Stimulated activated CD8-positive, alpha-beta memory T cell treated with anti-CD3 and anti-CD28 coated beads, Interleukin-15, amount 100 ng/mL, for 48 hours (primary cell): ENCODE data around the gene GPR153.
A peak's percentile ranks its signal among the peaks of the same experiment; 100 is the strongest.
"Not testable (repeated sequence)": the region's sequence is repeated elsewhere in the genome, so short reads cannot be mapped to it uniquely, and the experiment has no call there.

Experiments used
- DNase-seq, 2 donors: peaks; one replicate each; pipeline ENCODE4 v3.0.0-alpha.2; 2020; ENCODE audit warnings: low read depth in 2 of 2

Gene GPR153

DNA sequence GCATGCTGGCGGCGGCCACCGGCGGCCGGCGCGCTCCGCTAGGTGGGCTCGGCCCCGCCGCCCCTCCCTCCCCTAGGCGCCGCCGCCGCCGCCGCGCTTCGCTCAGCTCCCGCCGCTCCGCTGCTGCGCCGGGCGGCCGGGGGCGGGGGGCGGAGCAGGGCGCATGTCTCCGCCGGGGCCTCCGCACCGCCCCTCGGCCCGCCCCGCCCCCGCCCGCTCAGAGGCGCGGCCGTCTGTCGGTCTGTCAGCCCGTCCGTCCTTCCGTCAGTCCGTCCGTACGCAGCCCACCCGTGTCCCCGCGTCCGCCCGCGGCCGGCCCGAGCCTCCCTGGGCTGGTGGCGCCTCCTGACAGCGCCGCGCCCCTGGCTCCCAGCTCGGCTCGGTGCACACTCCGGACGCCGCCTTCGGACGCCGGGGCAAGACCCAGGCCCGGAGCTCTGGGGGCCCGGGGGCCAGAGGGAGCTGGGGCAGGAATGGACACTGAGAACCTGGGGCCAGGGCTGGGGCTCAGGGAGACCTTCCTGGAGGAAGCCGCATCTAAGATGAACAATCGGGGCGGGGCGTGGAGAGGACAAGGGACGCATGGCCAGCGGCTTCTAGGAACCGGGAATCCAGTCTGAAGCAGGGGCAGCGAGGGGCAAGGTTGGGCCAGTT is at the start of gene GPR153:
TSS of gene GPR153 (minus strand) at position 138 of the 654 bp plus-strand sequence. CDS start 6,193 bp downstream, outside the sequence.
- peak; percentile 41 for DNase-seq

GRCh38 chr1:6310116-6310848 is 49.4 kb upstream of the GPR153 start:
- no peak for DNase-seq

DNA sequence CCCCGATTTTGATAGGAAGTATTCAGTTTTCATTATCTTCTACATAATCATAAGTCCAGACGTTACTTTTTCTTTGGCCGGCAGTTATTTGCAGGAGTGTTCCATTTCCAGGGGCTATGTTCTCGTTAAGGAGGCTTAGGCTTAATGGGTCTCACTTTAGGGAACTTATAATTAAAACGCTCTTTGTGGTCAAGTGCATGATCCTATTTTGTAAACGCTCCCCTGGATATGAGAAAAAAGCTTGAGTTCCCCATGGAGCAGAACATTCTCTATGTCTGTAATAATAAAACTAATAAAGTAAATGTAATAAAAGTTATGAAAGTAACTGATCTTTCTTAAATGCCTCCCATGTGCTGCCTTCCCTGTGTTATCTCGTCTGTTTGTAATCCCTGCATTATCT is 48.7 kb upstream of the GPR153 start:
- no peak for DNase-seq

GRCh38 chr1:6308449-6308848 is 47.6 kb upstream of the GPR153 start:
- no peak for DNase-seq

- DNase-seq: not testable (repeated sequence)
Observed at GRCh38 chr1:6307682-6308081, 46.8 kb upstream of the GPR153 start.

DNA sequence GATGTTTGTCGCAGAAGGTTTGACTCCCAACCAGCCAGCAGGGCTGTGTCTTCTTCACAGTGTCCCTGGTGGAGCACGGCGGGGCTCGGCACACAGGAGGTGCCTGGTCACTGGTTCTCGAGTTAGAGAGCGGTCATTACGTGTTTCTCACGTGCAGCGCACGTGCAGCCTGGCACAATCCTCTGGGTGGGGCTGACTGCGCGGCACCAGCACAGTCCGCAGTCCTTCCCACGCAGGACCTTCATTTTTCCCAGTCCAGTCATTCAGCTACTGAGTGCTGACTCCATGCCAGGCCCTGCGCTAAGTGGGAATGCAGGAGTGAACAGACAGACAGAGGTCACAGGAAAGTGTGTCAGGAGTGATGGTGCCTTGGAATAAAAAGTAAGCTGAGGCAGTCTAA is 46.2 kb upstream of the GPR153 start:
- no peak for DNase-seq

DNA sequence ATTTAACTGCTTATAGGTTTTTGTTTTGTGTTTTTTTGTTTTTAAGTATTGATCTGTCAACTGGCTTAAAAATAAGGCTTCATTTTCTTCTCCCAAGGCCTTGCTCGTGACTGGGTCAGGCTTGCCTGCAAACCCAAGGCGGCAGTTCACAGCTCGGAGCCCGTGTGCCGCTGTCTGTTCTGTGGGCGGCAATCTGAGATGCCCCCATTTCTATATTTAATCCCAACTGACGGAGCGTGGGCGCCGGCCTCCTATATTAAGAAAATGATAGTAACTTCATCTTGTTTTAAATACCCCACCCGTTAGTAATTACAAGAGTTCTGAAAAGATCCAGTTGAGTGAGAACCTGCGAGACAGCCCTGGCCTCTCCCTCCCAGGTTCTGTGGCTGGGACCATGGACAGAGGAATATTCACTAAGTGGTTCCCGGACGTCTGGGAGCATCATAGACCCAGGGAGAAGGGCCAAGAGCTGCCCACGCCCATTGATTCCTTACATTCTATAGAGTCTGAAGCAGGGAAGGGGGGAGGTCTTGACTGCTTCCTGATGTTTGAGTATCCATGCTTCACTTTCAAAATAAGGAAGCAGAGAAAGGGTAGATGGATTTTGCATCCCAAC is 42.6 kb upstream of the GPR153 start:
- no peak for DNase-seq

- DNase-seq: no peak
Observed at GRCh38 chr1:6302568-6302967, 41.7 kb upstream of the GPR153 start.

- no peak for DNase-seq
Observed at GRCh38 chr1:6301526-6301925, 40.6 kb upstream of the GPR153 start.

DNA sequence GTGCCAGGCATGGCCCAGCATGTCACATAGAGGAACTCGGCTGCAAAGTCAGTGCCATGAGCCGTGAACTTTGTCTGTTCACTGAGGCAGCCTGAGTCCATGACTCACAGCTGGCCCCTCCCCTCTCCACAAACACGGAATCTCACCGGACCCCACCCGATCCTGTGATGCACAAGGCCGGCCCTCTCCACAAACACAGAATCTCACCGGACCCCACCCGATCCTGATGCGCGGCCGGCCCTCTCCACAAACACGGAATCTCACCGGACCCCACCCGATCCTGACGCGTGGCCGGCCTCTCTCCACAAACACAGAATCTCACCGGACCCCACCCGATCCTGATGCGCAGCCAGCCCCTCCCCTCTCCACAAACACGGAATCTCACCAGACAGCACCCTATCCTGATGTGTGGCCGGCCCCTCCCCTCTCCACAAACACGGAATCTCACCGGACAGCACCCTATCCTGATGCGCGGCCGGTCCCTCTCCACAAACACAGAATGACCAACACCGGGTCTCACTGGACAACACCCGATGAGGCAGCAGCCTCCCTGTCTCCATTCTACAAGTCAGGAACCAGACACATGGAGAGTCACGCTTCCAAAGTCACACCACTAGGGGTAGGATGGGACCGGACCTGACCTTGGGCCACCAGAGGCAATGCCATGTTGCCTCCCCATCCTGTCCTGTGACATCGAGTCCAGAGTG is 39.6 kb upstream of the GPR153 start:
- DNase-seq: no peak

DNA sequence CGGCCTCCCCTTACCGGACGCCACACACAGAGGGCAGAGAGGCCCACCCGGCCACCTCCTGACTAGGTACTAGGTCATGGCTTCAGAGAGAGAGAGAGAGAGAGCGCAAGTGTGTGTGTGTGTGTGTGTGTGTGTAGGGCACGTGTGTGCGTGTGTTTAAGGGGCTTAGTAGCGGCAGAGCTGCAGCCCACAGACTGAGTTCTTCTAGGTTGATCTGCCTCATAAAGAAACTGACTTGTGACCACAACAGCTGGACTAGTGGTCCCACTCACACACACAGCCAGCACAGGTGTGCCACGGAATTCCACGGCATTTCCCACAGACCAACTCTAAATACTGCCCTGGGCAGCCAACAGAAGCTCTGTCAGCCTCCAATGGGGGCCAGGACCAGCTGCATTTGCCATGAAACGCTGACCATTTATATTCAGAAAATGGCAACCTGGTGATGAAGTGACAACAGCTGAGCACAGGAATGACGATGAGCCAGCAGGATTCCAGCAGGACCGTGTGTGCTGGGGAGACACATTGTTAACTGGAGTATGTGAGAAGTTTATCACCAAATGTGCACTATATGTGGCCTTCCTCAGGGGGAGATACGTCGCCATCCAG is 38.8 kb upstream of the GPR153 start:
- DNase-seq: no peak

DNA sequence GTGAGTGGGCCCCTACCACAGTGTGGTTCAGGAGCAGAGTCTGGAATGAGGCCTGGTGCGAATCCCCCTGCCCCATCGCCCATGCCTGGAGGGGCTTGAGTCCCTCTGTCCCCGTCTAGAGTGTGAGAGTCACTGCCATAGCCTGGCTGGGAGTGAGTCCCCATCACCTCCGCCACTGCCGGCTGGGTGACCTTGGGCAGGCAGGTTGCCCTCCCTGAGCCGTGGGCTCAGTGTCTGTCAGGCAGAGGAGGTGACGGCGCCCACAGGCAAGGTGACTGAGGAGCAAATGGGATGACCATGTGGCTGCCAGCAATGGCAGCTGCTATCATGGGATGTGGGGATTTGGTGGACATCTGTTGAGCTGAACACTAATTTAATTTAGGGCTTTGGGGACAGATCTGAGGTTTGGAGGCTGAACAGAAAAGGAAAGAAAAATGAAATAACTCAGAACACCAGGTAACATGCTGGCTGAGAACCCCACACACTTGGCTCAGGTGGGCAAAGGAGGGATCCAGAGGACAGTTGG is 38.1 kb upstream of the GPR153 start:
- DNase-seq: no peak

DNA sequence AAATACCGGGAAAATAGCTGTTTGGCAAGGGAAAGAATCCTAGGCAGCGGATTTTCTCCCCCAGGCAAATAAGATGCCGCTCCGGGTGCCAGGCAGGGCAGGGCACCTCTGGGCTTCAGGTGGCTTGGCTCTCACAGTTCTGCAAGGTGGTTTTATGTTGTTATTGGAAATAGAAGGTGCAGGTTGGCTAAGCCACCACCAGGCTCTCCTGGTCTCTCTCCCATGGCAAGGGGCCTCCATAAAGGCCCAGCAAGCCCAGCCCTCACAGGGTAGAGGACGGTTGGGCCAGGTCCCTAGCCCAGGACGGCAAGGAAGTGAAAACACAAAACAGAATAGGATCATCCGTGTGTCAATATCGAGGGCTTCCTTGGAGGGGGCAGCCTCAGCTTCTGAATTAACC is 37.6 kb upstream of the GPR153 start:
- no peak for DNase-seq

- no peak for DNase-seq
Observed at GRCh38 chr1:6295910-6296309, 35.0 kb upstream of the GPR153 start.

DNA sequence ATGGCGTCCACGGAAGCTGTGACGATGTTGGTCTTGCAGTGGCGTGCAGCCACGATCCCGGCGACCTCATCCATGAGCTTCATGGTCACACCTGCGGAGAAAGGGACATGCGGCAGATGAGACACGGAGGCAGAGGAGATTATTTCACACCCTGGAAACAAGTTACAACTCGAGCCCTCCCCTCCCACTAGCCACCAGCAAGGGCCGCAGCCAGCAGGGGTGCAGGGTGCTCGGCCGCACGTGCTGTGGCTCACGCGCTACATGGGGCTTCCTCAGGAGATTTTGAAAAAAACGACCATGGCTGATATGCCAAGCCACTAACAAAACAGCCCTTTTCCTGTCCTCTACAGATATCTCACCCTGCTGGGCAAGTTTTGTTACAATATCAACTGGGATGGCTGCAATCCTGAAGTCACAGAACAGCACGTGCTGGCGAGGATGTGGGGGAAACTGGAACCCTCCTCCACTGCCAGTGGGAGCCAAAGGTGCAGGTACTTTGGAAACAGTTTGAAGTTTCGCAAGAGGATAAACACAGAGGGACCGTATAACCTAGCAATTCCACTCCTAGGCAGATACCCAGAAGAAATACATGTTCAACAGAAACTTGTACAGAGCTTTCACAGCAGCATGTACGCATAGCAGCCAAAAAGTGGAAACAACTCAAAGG is 34.1 kb upstream of the GPR153 start:
- no peak for DNase-seq

GRCh38 chr1:6294080-6294889 is 33.4 kb upstream of the GPR153 start:
- no peak for DNase-seq

DNA sequence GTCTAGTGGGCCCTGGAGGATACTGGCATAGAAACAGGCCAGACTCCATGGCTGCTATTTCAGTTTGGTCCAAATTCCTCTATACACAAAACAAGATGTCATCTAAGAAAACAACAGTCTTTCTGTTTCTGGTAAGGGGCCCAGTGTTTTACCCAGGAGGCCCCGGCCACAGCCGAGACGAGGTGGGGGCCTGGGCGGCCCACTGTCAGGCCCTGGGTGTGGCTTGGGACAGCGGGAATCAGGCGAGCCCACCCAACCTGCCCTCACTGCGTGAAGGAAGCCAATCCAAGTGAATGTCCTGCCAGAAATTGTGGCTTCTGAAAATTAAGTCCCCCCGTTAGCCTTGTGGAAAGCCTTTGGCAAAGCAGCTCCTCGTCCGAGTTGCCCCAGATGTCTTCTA is 31.2 kb upstream of the GPR153 start:
- no peak for DNase-seq

- no peak for DNase-seq
Observed at GRCh38 chr1:6288665-6289064, 27.8 kb upstream of the GPR153 start.

DNA sequence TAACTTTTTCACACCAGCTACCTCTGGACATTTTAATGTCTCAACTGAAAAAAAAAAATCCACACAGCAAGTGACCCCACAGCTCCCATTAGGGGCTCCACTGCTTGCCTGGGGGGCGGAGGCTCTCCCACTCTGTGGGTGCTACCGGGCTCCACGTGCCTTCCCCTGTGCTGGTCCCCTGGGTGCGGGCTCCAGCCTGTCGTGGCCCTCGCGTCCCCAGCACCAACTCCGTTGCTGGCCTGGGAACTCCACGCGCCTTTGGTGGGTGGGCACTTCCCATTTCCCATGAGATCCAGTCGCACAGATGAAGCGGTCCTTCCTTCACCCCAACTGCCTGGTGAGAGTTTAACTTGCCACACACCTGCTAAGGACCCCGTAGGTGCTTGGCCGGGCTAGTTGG is 27.1 kb upstream of the GPR153 start:
- no peak for DNase-seq

- no peak for DNase-seq
Observed at GRCh38 chr1:6287431-6287886, 26.6 kb upstream of the GPR153 start.
